HepG2 (cell line): ENCODE data around the gene ATP11B. TPM values are rescaled to one million over a fixed set of nuclear protein-coding genes. Genes with fewer than 3 reads are reported as not detected.

Experiments used
- ATAC-seq: fragments of 200-7000 bp; cut with Tn5 transposase; 3 replicates; pipeline ENCODE4 v1.9.1; 2020; ENCODE audit warnings: mild to moderate bottlenecking, moderate library complexity
- BruUV-seq: library from RNA; stranded (reverse); fragments of 400-500 nt; replicated peaks from 2 replicates; lab custom pipeline; 2021; lab: Mats Ljungman, UMichigan
- CTCF ChIA-PET: fragments of 300-600 bp; formaldehyde crosslinking; extraction: SDS; loops from one replicate; lab custom pipeline; 2021; ENCODE audit warnings: low total read pairs, inconsistent platforms, low intra/inter-chr PET ratio; lab: Yijun Ruan, JAX
- POLR2A ChIA-PET: fragments of 350-600 bp; sonication (Branson Sonifier 250); formaldehyde crosslinking; loops from one replicate; lab custom pipeline; 2020; ENCODE audit warnings: antibody characterized with exemption, inconsistent platforms; lab: Yijun Ruan, JAX
- DNase-seq: peaks from one replicate; pipeline ENCODE4 v3.0.0-alpha.2; 2015; ENCODE audit warnings: low spot score
- FAIRE-seq: peaks from 3 replicates; lab custom pipeline; 2011; peaks lifted over from hg19 to GRCh38; lab: Jason Lieb, UNC
- H2AFZ ChIP-seq: one replicate; pipeline ENCODE4 v1.6.1; 2011; ENCODE audit warnings: low read length, inconsistent platforms
- H3K27ac ChIP-seq: fragments of 300-600 bp; 3 replicates; pipeline ENCODE4 v1.8.0; 2011; ENCODE audit warnings: mixed run types, mild to moderate bottlenecking, mixed read lengths, low read length, inconsistent platforms; ENCODE audit not compliant: insufficient read depth; ENCODE audit errors: extremely low read length
- H3K27me3 ChIP-seq, 2 experiments: fragments of 200-600 bp in 1 of 2; 2 replicates in 1 of 2; 3 replicates in 1 of 2; pipeline versions ENCODE4 v1.6.0 to v1.8.0; 2011; ENCODE audit warnings: low read length in 2 of 2, mild to moderate bottlenecking in 2 of 2, moderate library complexity in 2 of 2, inconsistent platforms in 1 of 2; ENCODE audit not compliant: insufficient read depth in 2 of 2, control insufficient read depth in 1 of 2
- H3K36me3 ChIP-seq, 2 experiments: fragments of 200-600 bp in 1 of 2; replicated peaks in 1 of 2; 2 replicates in 1 of 2; 3 replicates in 1 of 2; pipeline versions ENCODE4 v1.5.1 to v1.8.0; 2011; ENCODE audit warnings: low read length in 2 of 2, inconsistent platforms in 1 of 2; ENCODE audit not compliant: insufficient read depth in 2 of 2, control insufficient read depth in 1 of 2
- H3K4me1 ChIP-seq: 2 replicates; pipeline ENCODE4 v1.5.1; 2012; ENCODE audit warnings: low read length, inconsistent platforms; ENCODE audit not compliant: insufficient read depth
- H3K4me2 ChIP-seq: 2 replicates; pipeline ENCODE4 v1.6.0; 2011; ENCODE audit warnings: low read depth, low read length, inconsistent platforms
- H3K4me3 ChIP-seq, 3 experiments: fragments of 200-600 bp in 1 of 3; sonication (generic), shearing (Covaris generic) in 1 of 3; replicated peaks in 1 of 3; 2 replicates each; pipeline ENCODE4 v1.5.1; 2011 to 2016; ENCODE audit warnings: low read length in 3 of 3, inconsistent platforms in 2 of 3, low read depth in 2 of 3, mild to moderate bottlenecking in 2 of 3, control low read depth in 1 of 3, mixed read lengths in 1 of 3; ENCODE audit not compliant: insufficient read depth in 1 of 3
- H3K79me2 ChIP-seq: one replicate; pipeline ENCODE4 v1.6.1; 2011; ENCODE audit warnings: low read length, inconsistent platforms; ENCODE audit not compliant: insufficient read depth
- H3K9ac ChIP-seq: 2 replicates; pipeline ENCODE4 v1.6.0; 2011; ENCODE audit warnings: mild to moderate bottlenecking, low read depth, low read length, inconsistent platforms; ENCODE audit not compliant: insufficient read depth
- H3K9me3 ChIP-seq: 2 replicates; pipeline ENCODE4 v1.5.1; 2012; ENCODE audit warnings: mild to moderate bottlenecking, low read length
- H4K20me1 ChIP-seq: 2 replicates; pipeline ENCODE4 v1.6.0; 2011; ENCODE audit warnings: inconsistent platforms, mild to moderate bottlenecking, low read length, moderate library complexity; ENCODE audit not compliant: insufficient read depth
- ATF6 ChIP-seq: sonication (generic); formaldehyde crosslinking; conservative IDR thresholded peaks from 2 replicates; pipeline ENCODE4 v1.4.0; 2020; ENCODE audit warnings: missing genetic modification reagents
- BCLAF1 ChIP-seq: fragments of 450-650 bp; IDR thresholded peaks from 2 replicates; pipeline ENCODE4 v1.6.1; 2017; ENCODE audit warnings: mild to moderate bottlenecking
- HOXD1 ChIP-seq: sonication (generic); formaldehyde crosslinking; IDR thresholded peaks from 2 replicates; pipeline ENCODE4 v1.5.0; 2020; ENCODE audit warnings: missing genetic modification reagents
- KDM6A ChIP-seq: IDR thresholded peaks from 2 replicates; pipeline ENCODE4 v1.6.1; 2016; ENCODE audit warnings: low read depth
- MAFK ChIP-seq, 2 experiments: IDR thresholded peaks in 1 of 2; conservative IDR thresholded peaks in 1 of 2; 2 replicates each; pipeline ENCODE4 v1.6.1; 2011; ENCODE audit warnings: improper control_type of control experiment in 2 of 2, low read length in 2 of 2
- SAP130 ChIP-seq: IDR thresholded peaks from 2 replicates; pipeline ENCODE4 v1.6.1; 2016; ENCODE audit warnings: low read depth
- ZFP1 ChIP-seq: IDR thresholded peaks from 2 replicates; pipeline ENCODE4 v1.6.1; 2016
- ZFYVE20 ChIP-seq: sonication (generic); formaldehyde crosslinking; IDR thresholded peaks from 2 replicates; pipeline ENCODE4 v1.8.0; 2023; ENCODE audit warnings: low read depth, mild to moderate bottlenecking, moderate library complexity, missing genetic modification reagents, borderline replicate concordance
- ZNF30 ChIP-seq: sonication (generic); formaldehyde crosslinking; IDR thresholded peaks from 2 replicates; pipeline ENCODE4 v1.5.0; 2020; ENCODE audit warnings: mild to moderate bottlenecking, missing genetic modification reagents
- ZNF326 ChIP-seq: sonication (generic); formaldehyde crosslinking; IDR thresholded peaks from 2 replicates; pipeline ENCODE4 v1.4.0; 2020; ENCODE audit warnings: missing genetic modification reagents, borderline replicate concordance
- ZNF430 ChIP-seq: sonication (generic); formaldehyde crosslinking; IDR thresholded peaks from 2 replicates; pipeline ENCODE4 v1.9.0; 2021; ENCODE audit warnings: mild to moderate bottlenecking, missing genetic modification reagents
- in situ Hi-C: cut with HindIII; loops from 2 replicates; pipeline ENCODE4 v1.10.0; 2017; ENCODE audit warnings: low pct_unique_long_range_greater_than_20kb; ENCODE audit not compliant: extremely low pct_ligation_motif_present
- intact Hi-C: fragments of 100-400 bp; cut with micrococcal nuclease; formaldehyde crosslinking; loops from one replicate; pipeline ENCODE4 v1.10.0; 2022; ENCODE audit not compliant: unreplicated experiment
- polyA plus RNA-seq, 8 experiments: library from polyadenylated mRNA; depleted of rRNA in 3 of 8; stranded (reverse) in 7 of 8; unstranded in 1 of 8; fragments of >200 nt; fragmentation: Illumina TruSeq in 4 of 8; extraction: Trizol in 4 of 8; gene quantifications; 2 replicates each; pipeline versions ENCODE4 v1.2.1 to v1.2.3, GENCODE V29; 2011 to 2016; ENCODE audit warnings: low read depth in 4 of 8, missing spikeins in 1 of 8, mixed read lengths in 1 of 8; ENCODE audit not compliant: insufficient read depth in 1 of 8
- total RNA-seq, 5 experiments: library from RNA; depleted of rRNA; stranded (reverse); fragments of >200 nt; fragmentation: Illumina TruSeq; extraction: Trizol; gene quantifications; 2 replicates each; pipeline ENCODE4 v1.2.3, GENCODE V29; 2016; ENCODE audit warnings: low read depth in 1 of 5
- TF ChIP-seq, protein P1 (sequence below), 2 experiments: sonication (generic) in 1 of 2; formaldehyde crosslinking in 1 of 2; IDR thresholded peaks; 2 replicates each; pipeline versions ENCODE4 v1.5.1 to v1.6.1; 2011 to 2020; ENCODE audit warnings: borderline replicate concordance in 1 of 2, low read depth in 1 of 2, low read length in 1 of 2, mild to moderate bottlenecking in 1 of 2, missing genetic modification reagents in 1 of 2, moderate library complexity in 1 of 2
- TF ChIP-seq, protein P2 (sequence below): sonication (generic); formaldehyde crosslinking; IDR thresholded peaks from 2 replicates; pipeline ENCODE4 v1.8.1; 2023; ENCODE audit warnings: mild to moderate bottlenecking, inconsistent platforms, moderate library complexity, missing genetic modification reagents, borderline replicate concordance

Gene ATP11B
- total and polyA plus RNA-seq, 2 of the 13 experiments (the other 11 are each of a cell fraction or from before 2014, with no cell fraction given) = 10.1 to 22.9 TPM

DNA sequence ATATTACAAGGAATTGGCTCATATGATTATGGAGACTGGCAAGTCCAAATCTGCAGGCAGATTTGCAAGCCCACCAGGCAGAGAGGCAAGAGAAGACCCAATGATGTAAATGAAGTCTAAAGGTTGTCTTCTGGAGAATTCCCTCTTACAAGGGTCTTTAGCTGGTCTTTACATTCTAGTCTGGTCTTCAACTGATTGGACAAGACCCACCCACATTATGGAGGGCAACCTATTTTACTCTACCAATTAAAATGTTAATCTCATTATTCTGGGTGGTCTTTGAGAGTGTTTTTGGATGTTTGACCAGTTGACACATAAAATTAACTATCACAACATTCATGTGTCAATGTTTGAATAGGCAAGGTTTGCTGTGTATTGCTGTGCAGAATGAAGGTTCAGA is 28.0 kb upstream of the ATP11B start:
- intact Hi-C loops (no loop called here), in situ Hi-C loops (no loop called here)
- no peak for DNase-seq
- no TSS peak for BruUV-seq
- ChIA-PET POLR2A (no interaction called here), CTCF (no interaction called here)
- H2AFZ ChIP-seq = no peak overlapping the region
- H3K9me3 ChIP-seq = no peaks in the 10 kb centered on the region
- no peaks in the 10 kb centered on the region for H3K36me3 ChIP-seq
- H3K4me3 ChIP-seq = no peak overlapping the region
- no peaks in the 10 kb centered on the region for H4K20me1 ChIP-seq
- TF ChIP-seq MAFK (conservative IDR thresholded peaks at IDR 0.05 in 1 of 2, IDR thresholded peaks at IDR 0.05 in 1 of 2; ENCODE audit: low read length in 2 of 2) = no peak
- TF ChIP-seq SAP130 = no peak
- TF ChIP-seq, protein P1, sequence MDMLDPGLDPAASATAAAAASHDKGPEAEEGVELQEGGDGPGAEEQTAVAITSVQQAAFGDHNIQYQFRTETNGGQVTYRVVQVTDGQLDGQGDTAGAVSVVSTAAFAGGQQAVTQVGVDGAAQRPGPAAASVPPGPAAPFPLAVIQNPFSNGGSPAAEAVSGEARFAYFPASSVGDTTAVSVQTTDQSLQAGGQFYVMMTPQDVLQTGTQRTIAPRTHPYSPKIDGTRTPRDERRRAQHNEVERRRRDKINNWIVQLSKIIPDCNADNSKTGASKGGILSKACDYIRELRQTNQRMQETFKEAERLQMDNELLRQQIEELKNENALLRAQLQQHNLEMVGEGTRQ (IDR thresholded peaks at IDR 0.05; ENCODE audit: low read depth, low read length) = no peak
- TF ChIP-seq, protein P1 (CRISPR knock-in tag; IDR thresholded peaks at IDR 0.05; ENCODE audit: borderline replicate concordance) = no peak
- TF ChIP-seq HOXD1 (CRISPR knock-in tag) = no peak
- TF ChIP-seq ZFYVE20 (CRISPR knock-in tag) = no peak
- no peak for TF ChIP-seq BCLAF1
- no peak for TF ChIP-seq ZNF30 (CRISPR knock-in tag)
- TF ChIP-seq KDM6A (CRISPR knock-in tag) = no peak
- no peak for TF ChIP-seq ZFP1 (CRISPR knock-in tag)
- TF ChIP-seq, protein P2, sequence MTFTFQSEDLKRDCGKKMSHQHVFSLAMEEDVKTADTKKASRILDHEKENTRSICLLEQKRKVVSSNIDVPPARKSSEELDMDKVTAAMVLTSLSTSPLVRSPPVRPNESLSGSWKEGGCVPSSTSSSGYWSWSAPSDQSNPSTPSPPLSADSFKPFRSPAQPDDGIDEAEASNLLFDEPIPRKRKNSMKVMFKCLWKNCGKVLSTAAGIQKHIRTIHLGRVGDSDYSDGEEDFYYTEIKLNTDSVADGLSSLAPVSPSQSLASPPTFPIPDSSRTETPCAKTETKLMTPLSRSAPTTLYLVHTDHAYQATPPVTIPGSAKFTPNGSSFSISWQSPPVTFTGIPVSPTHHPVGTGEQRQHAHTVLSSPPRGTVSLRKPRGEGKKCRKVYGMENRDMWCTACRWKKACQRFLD (CRISPR knock-in tag) = no peak
- TF ChIP-seq ZNF326 (CRISPR knock-in tag) = no peak
- TF ChIP-seq ZNF430 (CRISPR knock-in tag) = no peak
- TF ChIP-seq ATF6 (CRISPR knock-in tag) = no peak
- H3K4me1 ChIP-seq = peaks cover 10% of the 10 kb centered on the region
- H3K4me2 ChIP-seq = no peak overlapping the region
- H3K27me3 ChIP-seq = no peaks in the 10 kb centered on the region
- no peak overlapping the region for H3K9ac ChIP-seq
- H3K27ac ChIP-seq = no peak overlapping the region
- no peaks in the 10 kb centered on the region for H3K79me2 ChIP-seq
- FAIRE-seq = no peak
- ATAC-seq = no peak
